HepG2 (cell line): ENCODE measurements around the gene NOP56. TPM values are rescaled to one million over a fixed set of nuclear protein-coding genes. Genes with fewer than 3 reads are reported as not detected.

Experiments
- DBP ChIP-seq: sonication (generic); formaldehyde crosslinking; IDR thresholded peaks from 2 replicates; pipeline ENCODE4 v1.4.0; 2020; ENCODE audit warnings: missing genetic modification reagents; ENCODE audit errors: not compliant biosample characterization
- E2F2 ChIP-seq: sonication (generic); formaldehyde crosslinking; IDR thresholded peaks from 2 replicates; pipeline ENCODE4 v1.4.0; 2020; ENCODE audit warnings: missing genetic modification reagents, borderline replicate concordance
- HHEX ChIP-seq: IDR thresholded peaks from 2 replicates; pipeline ENCODE4 v1.6.1; 2016; ENCODE audit warnings: control low read depth
- IRF1 ChIP-seq: sonication (generic); formaldehyde crosslinking; IDR thresholded peaks from 2 replicates; pipeline ENCODE4 v1.4.0; 2020; ENCODE audit warnings: low read depth, mild to moderate bottlenecking, missing genetic modification reagents
- KLF13 ChIP-seq: sonication (generic); formaldehyde crosslinking; IDR thresholded peaks from 2 replicates; pipeline ENCODE4 v1.4.0; 2020; ENCODE audit warnings: mild to moderate bottlenecking, missing genetic modification reagents
- MYPOP ChIP-seq: sonication (generic); formaldehyde crosslinking; IDR thresholded peaks from 2 replicates; pipeline ENCODE4 v1.8.1; 2023; ENCODE audit warnings: mild to moderate bottlenecking, moderate library complexity, missing genetic modification reagents
- NFATC3 ChIP-seq: sonication (generic); formaldehyde crosslinking; IDR thresholded peaks from 2 replicates; pipeline ENCODE4 v1.5.1; 2020; ENCODE audit warnings: mild to moderate bottlenecking, missing genetic modification reagents
- NFIB ChIP-seq: sonication (generic); formaldehyde crosslinking; IDR thresholded peaks from 2 replicates; pipeline ENCODE4 v1.9.0; 2021; ENCODE audit warnings: missing genetic modification reagents, mild to moderate bottlenecking, borderline replicate concordance
- NFYB ChIP-seq: sonication (generic); formaldehyde crosslinking; IDR thresholded peaks from 2 replicates; pipeline ENCODE4 v1.4.0; 2020; ENCODE audit warnings: missing genetic modification reagents
- POGK ChIP-seq: sonication (generic); formaldehyde crosslinking; conservative IDR thresholded peaks from 2 replicates; pipeline ENCODE4 v1.8.0; 2022; ENCODE audit warnings: mild to moderate bottlenecking, moderate library complexity, missing genetic modification reagents
- POLR2AphosphoS2 ChIP-seq: IDR thresholded peaks from 2 replicates; pipeline ENCODE4 v1.6.1; 2011; ENCODE audit warnings: low read depth, low read length, improper control_type of control experiment
- SSRP1 ChIP-seq: IDR thresholded peaks from 2 replicates; pipeline ENCODE4 v1.6.1; 2016; ENCODE audit warnings: control low read depth
- THRA ChIP-seq: sonication (generic); formaldehyde crosslinking; IDR thresholded peaks from 2 replicates; pipeline ENCODE4 v1.4.0; 2020; ENCODE audit warnings: missing genetic modification reagents, borderline replicate concordance
- THYN1 ChIP-seq: sonication (generic); formaldehyde crosslinking; IDR thresholded peaks from 2 replicates; pipeline ENCODE4 v1.8.1; 2023; ENCODE audit warnings: low read depth, mild to moderate bottlenecking, moderate library complexity, missing genetic modification reagents, borderline replicate concordance
- ZFP1 ChIP-seq: IDR thresholded peaks from 2 replicates; pipeline ENCODE4 v1.6.1; 2016
- ZMAT3 ChIP-seq: sonication (generic); formaldehyde crosslinking; conservative IDR thresholded peaks from 2 replicates; pipeline ENCODE4 v1.7.0; 2021; ENCODE audit warnings: missing genetic modification reagents
- ZNF547 ChIP-seq: sonication (generic); formaldehyde crosslinking; IDR thresholded peaks from 2 replicates; pipeline ENCODE4 v1.5.1; 2020; ENCODE audit warnings: mild to moderate bottlenecking, missing genetic modification reagents
- ZNF607 ChIP-seq: sonication (generic); formaldehyde crosslinking; IDR thresholded peaks from 2 replicates; pipeline ENCODE4 v1.5.1; 2020; ENCODE audit warnings: missing genetic modification reagents, mild to moderate bottlenecking, borderline replicate concordance
- ZNF691 ChIP-seq: sonication (generic); formaldehyde crosslinking; IDR thresholded peaks from 2 replicates; pipeline ENCODE4 v1.4.0; 2020; ENCODE audit warnings: missing genetic modification reagents, low read depth, mild to moderate bottlenecking, borderline replicate concordance
- ZNF777 ChIP-seq: sonication (generic); formaldehyde crosslinking; IDR thresholded peaks from 2 replicates; pipeline ENCODE4 v1.4.0; 2020; ENCODE audit warnings: missing genetic modification reagents
- ZNF879 ChIP-seq: sonication (generic); formaldehyde crosslinking; IDR thresholded peaks from 2 replicates; pipeline ENCODE4 v1.8.1; 2023; ENCODE audit warnings: missing genetic modification reagents
- polyA plus RNA-seq, 8 experiments: library from polyadenylated mRNA; depleted of rRNA in 3 of 8; stranded (reverse) in 7 of 8; unstranded in 1 of 8; fragments of >200 nt; fragmentation: Illumina TruSeq in 4 of 8; extraction: Trizol in 4 of 8; gene quantifications; 2 replicates each; pipeline versions ENCODE4 v1.2.1 to v1.2.3, GENCODE V29; 2011 to 2016; ENCODE audit warnings: low read depth in 4 of 8, missing spikeins in 1 of 8, mixed read lengths in 1 of 8; ENCODE audit not compliant: insufficient read depth in 1 of 8
- total RNA-seq, 5 experiments: library from RNA; depleted of rRNA; stranded (reverse); fragments of >200 nt; fragmentation: Illumina TruSeq; extraction: Trizol; gene quantifications; 2 replicates each; pipeline ENCODE4 v1.2.3, GENCODE V29; 2016; ENCODE audit warnings: low read depth in 1 of 5

Gene NOP56
- total and polyA plus RNA-seq, 2 of the 13 experiments (the other 11 are each of a cell fraction or from before 2014, with no cell fraction given), result 369 to 1,116 TPM

- TF ChIP-seq ZNF879 (no peak), ZNF547 (CRISPR knock-in tag) (0 out of 2 replicates have a peak, but pooled peaks have one; percentile 49), MYPOP (CRISPR knock-in tag) (no peak), NFIB (CRISPR knock-in tag) (0 out of 2 replicates have a peak, but pooled peaks have one; percentile 86), POLR2AphosphoS2 (peak; percentile 98; the same call in 1 of the 2 replicates), SSRP1 (CRISPR knock-in tag) (peak; percentile 99), THYN1 (CRISPR knock-in tag) (no peak), NFATC3 (CRISPR knock-in tag) (no peak), ZNF607 (CRISPR knock-in tag) (no peak), ZMAT3 (CRISPR knock-in tag) (no peak), IRF1 (CRISPR knock-in tag) (no peak), POGK (CRISPR knock-in tag) (no peak), NFYB (CRISPR knock-in tag) (no peak), KLF13 (CRISPR knock-in tag) (no peak), THRA (CRISPR knock-in tag) (no peak), ZNF691 (CRISPR knock-in tag) (no peak), ZFP1 (no peak), ZNF777 (no peak), DBP (CRISPR knock-in tag) (no peak), E2F2 (CRISPR knock-in tag) (no peak), HHEX (CRISPR knock-in tag) (no peak)
Measured at GRCh38 chr20:2658414-2659354, 6.3 kb downstream of the NOP56 start (continued).
